ENCODE results near the gene ASNS.
"Not testable (repeated sequence)": the region's sequence is repeated elsewhere in the genome, so short reads cannot be mapped to it uniquely, and the experiment has no call there.

Gene ASNS

DNA sequence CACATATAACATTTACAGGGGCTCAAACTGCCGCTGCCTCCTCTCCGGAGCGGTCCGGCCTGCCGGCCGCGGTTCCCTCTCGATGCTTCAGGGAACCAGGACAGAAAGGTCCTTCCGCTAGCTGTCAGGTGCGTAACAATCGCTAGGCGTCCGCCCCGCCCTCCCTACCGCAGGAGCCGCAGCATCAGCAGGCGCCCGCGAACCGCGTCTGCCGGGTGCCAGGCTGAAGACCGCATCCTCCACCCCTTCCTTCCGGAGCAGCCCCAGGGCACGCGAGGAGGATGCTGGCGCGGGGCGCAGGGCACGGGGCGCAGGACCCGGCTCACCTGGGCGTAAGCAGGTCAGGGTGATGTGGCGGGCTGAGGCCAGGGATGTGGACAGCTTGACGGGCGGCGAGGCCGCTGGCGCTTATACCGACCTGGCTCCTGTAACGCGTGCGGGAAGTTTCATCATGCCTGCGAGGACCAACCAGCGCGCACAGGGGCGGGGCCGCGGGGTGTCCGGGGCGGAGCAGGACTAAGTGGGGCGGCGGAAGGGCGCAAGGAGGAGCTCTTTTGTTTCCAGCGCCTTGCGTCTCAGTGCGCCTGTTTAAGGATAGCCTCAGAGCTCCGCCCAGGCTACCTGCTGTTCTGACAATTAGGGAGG is at the start of gene ASNS:
ASNS (minus strand) TSS at position 384 of the 645 bp plus-strand sequence. CDS start 3,252 bp downstream, outside the sequence.
- DNase-seq = peak; percentile 66

DNA sequence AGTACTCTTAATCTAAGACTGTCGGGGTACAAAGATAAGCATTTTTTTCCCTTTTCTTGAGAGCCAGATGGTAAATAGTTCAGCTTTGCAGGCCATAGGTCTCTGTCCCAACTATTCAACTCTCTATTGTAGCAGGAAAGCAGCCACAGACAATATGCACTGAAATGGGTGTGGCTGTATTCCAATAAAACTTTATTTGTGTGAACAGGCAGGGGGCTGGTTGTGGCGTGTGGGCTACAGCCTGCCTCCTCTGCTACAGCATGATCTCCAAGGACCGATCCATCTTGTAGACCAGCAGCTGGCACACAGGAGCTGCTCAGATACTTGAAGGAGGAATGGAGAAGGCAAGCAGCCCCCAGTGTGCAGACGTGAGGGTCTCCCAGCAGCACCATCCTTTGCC is 49.0 kb upstream of the ASNS start:
- DNase-seq = not testable (repeated sequence)

DNA sequence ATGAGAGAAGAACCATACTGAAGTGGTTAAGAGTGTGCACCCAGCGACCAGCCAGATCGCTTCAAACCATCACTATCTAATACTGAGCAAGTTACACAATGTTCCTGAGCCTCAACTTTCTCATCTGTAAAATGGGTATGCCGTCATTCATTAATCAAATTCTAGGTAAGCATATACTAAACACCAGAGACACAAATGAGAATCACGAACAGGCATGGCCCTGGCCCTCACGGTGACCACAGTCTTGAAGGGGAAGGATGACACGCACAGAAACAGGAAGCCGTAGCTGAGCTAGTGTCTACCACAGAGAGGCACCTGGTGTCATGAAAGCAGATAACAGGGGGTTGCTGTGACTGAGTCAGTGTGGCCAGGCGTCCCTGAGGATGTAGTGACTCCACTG is 43.1 kb upstream of the ASNS start:
- DNase-seq = not testable (repeated sequence)

DNA sequence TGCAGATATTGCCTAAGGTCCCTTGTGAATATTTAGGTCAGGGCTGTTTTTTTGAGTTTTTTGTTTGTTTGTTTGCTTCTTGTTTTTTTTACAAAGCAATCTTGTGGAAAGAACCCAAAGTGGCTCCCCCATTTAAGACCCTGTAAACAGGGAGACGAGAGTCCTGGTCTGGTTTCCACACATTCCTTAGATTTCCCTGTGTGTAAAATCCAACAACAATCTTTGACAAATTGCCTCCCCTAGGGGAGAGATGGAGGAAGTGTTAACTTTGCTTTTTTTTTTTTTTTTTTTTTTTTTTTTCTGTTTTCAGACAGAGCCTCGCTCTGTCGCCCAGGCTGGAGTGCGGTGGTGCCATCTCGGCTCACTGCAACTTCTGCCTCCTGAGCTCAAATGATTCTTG is 40.1 kb upstream of the ASNS start:
- not testable (repeated sequence) for DNase-seq

DNA sequence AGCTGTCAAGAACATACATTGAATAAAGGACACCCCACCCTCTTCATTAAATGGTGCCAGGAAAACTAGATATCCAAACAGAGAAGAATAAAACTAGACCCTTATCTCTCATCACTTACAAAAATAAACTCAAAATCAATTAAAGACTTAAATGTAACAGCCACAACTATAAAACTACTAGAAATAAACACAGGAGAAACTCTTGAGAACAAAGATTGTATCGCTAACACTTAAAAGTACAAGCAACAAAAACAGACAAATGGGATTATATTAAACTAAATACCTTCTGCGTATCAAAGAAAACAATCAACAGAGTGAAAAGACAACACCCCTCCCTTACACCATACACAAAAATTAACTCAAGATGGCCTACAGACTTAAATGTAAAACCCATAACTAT is 24.7 kb upstream of the ASNS start:
- DNase-seq = not testable (repeated sequence)

- DNase-seq = not testable (repeated sequence)
These were observed 19.5 kb upstream of the ASNS start for GRCh38 chr7:97891721-97892120.

GRCh38 chr7:97879527-97879926 is 7.3 kb upstream of the ASNS start:
- DNase-seq = not testable (repeated sequence)

DNA sequence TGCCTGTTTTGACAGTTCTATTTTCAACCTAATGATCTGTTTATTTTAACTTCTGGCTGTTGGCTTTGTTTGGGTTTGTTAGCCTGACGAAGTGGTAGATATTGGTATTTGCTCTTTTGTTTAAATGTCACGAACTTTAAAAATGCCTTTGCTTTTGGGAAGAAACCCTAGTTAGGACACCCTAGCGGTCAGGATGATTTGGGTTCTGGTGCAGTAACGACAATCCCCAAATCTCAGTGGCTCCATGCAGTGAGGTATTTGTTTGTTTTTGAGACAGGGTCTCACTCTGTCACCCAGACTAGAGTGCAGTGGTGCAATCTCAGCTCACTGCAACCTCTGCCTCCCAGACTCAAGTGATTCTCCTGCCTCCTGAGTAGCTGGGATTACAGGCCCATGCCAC is 2.7 kb upstream of the ASNS start:
- not testable (repeated sequence) for DNase-seq

GRCh38 chr7:97873606-97874005 is 1.4 kb upstream of the ASNS start:
- DNase-seq = no peak

DNA sequence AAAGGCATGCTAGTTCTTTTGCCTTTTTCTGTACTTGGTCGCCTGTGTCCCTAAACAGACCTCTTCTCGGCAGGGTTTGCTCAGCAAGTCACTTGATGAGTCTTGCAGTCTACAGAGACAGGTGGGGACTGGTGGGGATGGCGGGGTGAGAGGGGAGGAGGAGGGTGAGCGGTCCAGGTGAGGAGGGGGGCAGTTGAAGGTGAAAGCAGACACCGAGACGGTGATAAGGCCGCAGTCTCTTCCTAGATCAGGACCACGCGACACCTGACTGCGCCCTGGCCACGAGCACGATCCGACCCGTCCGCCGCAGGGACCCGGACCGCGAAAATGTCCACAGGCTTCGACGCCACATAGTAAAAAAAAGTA is 566 bp downstream of the ASNS start:
- no peak for DNase-seq

GRCh38 chr7:97868788-97869187 is 3.4 kb downstream of the ASNS start:
- no peak for DNase-seq

DNA sequence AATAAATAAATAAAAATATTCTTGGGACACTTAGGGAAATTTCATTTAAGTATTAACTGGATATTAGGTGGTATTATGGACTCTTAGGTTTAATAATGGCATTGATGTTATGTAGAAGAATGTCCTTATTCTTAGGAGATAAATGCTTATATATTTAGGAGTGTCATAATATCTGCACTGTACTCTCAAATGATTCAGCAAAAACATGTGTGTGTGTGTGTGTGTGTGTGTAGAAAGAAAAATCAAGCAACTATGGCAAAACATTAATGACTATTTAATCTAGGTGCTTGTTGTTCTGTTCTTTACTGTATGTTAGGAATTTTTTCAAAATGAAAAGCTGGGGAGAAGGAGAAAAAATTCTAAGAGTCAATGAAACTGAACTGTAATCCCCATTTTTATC is 3.9 kb downstream of the ASNS start:
- DNase-seq = no peak

DNA sequence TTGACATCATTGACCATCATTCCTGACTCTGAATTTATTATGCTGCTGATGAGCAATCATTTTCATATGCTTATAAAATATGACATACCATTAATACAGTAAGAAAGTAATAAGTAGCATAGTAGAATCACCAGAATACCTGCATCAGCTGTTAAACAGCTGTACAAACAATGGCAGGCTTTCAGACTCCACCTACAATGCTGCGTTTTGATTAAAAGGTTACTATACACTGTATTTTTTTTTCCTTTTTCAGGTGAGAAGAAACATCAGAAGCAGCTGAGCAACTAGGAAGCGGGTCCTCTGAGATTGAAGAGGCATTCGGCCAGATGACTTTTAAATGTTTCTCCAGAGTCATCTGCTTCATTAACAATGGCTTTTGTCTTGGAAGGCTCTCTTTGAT is 7.1 kb downstream of the ASNS start:
- DNase-seq = no peak

- DNase-seq = no peak
These were observed 12.5 kb downstream of the ASNS start for GRCh38 chr7:97859606-97860204.

DNA sequence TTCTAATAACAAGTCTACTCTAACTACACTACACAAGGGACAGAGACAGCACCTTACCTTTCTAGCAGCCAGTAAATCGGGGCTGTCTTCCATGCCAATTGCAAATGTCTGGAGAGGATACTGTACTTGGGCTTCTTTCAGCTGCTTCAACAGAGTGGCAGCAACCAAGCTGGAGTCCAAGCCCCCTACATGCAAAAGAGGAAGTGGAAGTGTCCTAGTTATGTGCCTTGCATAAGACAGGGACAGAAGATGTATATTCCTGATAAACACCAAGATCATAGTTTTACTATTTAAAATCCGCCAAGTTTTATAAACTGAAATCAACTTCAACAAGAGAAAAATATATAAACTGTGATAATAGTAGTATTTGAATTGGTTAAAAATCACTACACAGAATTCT is 14.0 kb downstream of the ASNS start:
- DNase-seq = no peak

DNA sequence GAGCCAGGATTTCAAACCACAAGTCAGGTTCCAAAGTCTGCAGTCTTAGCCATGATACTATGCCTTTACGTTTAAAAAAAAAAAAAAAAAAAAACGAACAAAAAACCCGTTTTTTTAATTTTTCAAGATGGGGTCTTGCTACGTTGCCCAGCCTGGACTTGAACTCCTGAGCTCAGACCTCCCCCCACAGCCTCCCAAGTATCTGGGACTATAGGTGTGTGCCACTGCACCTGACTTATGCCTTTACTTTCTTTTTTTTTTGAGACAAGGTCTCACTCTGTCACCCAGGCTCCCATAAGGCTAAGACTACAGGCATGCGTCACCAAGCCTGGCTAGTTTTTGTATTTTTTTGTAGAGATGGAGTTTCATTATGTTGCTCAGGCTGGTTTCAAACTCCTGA is 14.7 kb downstream of the ASNS start:
- no peak for DNase-seq

DNA sequence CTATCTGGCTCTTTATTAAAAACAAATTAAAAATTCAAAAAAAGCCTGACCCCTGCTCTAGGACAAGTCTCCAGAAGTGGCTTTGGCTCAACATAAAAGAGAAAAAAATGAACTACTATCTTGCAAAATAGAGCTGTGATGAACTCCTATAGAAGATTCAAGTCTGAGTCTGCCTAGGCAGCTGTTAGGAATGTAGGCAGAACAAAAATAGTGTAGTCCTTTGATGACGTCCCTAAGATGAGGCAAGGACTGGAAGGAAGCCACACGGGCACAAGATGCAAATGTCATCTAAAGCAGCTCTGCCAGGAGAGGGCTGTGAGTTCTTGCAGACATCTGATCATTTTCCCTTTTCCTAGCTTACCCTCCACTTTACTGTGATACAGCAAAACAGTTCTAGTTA is 20.5 kb downstream of the ASNS start:
- no peak for DNase-seq

GRCh38 chr7:97850262-97851031 is 21.8 kb downstream of the ASNS start:
- not testable (repeated sequence) for DNase-seq

DNA sequence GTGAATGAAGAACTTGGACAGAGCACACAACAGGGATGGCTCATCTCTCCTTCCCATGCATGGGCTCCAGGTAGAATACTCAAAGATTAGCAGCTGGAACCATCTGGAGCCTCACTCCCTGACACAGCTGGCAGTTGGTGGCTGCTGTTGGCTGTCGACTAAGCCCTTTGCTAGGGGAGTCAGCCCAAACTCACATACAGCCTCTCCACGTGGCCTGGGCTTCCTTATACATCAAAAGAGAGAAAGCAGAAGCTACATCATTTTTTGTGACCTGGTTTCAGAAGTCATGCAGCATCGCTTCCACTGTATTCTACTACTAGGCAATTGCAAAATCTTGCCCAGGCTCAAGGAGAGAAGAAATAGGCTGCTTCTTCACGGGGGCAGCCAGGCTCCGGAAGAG is 24.4 kb downstream of the ASNS start:
- DNase-seq = no peak

DNA sequence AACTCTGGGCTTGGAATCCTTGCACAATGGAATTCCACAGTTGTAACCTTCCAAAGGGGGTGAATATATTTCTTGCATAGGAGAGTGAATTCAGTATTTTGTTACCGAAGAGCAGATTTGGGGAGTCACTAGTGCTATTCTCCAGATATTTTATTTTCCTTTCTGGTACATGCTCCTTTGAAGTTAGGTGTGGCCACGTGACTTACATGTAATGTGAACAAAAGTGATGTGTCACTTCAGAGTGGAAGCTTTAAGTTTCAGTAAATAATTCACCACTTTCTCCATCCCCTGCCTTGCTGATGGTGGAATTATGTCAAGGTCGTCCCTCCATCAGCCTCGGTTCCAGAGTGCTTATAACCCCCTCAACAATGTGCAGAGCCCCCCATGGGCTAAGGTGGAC is 25.3 kb downstream of the ASNS start:
- no peak for DNase-seq

DNA sequence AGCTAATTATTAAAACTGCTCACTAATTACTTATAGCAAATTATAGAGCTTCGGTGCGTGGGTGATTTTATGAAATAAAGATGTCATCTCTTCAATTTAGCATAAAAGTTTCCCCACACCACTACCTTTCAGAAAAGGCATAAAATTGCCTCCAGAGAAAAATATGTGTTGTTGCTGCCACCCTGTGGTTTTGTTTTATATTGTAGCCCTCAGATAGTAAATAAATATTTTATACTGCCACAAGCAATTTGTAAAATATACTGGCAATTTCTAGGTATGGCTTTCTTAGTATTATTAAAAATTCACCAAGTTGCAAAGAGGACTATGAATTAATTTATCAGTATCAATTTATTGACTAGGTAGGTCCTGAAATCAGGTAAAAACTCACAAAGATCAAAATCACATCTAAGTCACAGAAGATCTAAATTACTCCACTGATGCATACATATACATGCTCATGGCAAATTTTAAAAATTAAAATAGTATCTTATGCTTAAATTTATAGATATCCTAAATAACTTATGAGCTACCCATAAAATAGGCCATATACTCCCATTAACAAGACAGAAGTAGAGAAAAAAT is 26.5 kb downstream of the ASNS start:
- no peak for DNase-seq

DNA sequence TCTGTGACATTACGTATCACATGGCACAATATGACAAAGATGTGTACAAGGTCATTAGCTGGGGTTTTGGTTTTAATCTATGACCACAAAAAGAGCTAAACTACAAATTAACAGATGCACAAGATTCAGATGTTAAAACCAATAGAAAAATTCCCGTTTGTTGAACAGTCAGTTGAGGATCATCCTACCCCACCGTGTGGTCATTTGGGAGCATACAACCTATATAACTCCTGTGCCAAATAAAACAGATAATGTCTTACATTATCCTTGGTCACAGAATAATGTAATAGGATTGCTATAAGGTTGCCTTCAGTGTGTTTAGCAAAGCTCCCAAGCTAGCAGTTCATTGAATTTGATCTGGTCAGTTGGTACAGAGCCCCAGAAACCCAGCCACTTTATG is 28.2 kb downstream of the ASNS start:
- DNase-seq = no peak

DNA sequence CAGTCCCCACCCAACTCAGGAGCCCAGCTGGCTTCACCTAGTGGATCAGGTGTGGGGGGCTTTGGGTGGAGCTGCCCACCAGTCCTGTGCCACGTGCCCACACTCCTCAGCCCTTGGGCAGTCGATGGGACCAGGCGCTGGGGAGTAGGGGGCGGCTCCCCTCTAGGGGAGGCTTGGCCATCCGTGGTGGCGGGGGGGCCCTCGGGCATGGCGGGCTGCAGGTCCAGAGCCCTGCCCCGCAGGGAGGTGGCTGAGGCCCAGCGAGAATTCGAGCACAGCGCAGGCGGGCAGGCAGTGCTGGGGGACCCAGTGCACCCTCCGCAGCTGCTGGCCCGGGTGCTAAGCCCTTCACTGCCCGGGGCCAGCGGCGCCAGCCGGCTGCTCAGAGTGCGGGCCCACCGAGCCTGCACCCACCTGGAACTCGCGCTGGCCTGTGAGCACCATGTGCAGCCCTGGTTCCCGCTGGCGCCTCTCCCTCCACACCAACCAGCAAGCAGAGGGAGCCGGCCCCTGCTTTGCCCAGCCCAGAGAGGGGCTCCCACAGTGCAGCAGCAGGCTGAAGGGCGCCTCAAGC is 29.3 kb downstream of the ASNS start:
- no peak for DNase-seq

GRCh38 chr7:97842006-97842405 is 30.2 kb downstream of the ASNS start:
- DNase-seq = no peak
